Measurements from ENCODE around the gene LRATD1. TPM values are rescaled to one million over a fixed set of nuclear protein-coding genes. Genes with fewer than 3 reads are reported as not detected.

The LRATD1 gene
- total and polyA plus RNA-seq, 2 donors (not counting 1 experiment from before 2014, with no cell fraction given), result 0.99 to 1.8 TPM

GRCh38 chr2:14603676-14604075 is 28.8 kb upstream of the LRATD1 start:
- H3K4me2 ChIP-seq (ENCODE audit: extremely low read depth, insufficient read depth, low read length), result no peak overlapping the region
- H3K27me3 ChIP-seq (ENCODE audit: control insufficient read depth, insufficient read depth, low read length), result no peaks in the 10 kb centered on the region
- no peak for DNase-seq (ENCODE audit: low read depth in 2 of 2)
- H3K4me1 ChIP-seq (ENCODE audit: control insufficient read depth, extremely low read depth, insufficient read depth, low read length), result no peaks in the 10 kb centered on the region
- H3K9ac ChIP-seq (ENCODE audit: insufficient read depth, low read length), result no peak overlapping the region
- no peak overlapping the region for H2AFZ ChIP-seq (ENCODE audit: low read length)
- no peaks in the 10 kb centered on the region for H3K36me3 ChIP-seq (ENCODE audit: control insufficient read depth, insufficient read depth, low read length)
- TF ChIP-seq, protein P1, sequence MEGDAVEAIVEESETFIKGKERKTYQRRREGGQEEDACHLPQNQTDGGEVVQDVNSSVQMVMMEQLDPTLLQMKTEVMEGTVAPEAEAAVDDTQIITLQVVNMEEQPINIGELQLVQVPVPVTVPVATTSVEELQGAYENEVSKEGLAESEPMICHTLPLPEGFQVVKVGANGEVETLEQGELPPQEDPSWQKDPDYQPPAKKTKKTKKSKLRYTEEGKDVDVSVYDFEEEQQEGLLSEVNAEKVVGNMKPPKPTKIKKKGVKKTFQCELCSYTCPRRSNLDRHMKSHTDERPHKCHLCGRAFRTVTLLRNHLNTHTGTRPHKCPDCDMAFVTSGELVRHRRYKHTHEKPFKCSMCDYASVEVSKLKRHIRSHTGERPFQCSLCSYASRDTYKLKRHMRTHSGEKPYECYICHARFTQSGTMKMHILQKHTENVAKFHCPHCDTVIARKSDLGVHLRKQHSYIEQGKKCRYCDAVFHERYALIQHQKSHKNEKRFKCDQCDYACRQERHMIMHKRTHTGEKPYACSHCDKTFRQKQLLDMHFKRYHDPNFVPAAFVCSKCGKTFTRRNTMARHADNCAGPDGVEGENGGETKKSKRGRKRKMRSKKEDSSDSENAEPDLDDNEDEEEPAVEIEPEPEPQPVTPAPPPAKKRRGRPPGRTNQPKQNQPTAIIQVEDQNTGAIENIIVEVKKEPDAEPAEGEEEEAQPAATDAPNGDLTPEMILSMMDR (conservative IDR thresholded peaks at IDR 0.05 in 1 of 2, IDR thresholded peaks at IDR 0.05 in 1 of 2; ENCODE audit: low read depth in 1 of 2, low read length in 2 of 2), result no peak
- no peak for TF ChIP-seq EZH2 (IDR thresholded peaks at IDR 0.05; ENCODE audit: low read length, missing control alignments)
- no peak overlapping the region for H3K4me3 ChIP-seq (replicated peaks in 1 of 4; ENCODE audit: control extremely low read depth in 1 of 4, insufficient read depth in 1 of 4, low read depth in 3 of 4, low read length in 4 of 4)
- no peaks in the 10 kb centered on the region for H3K9me3 ChIP-seq (ENCODE audit: control insufficient read depth, insufficient read depth, low read depth, low read length)
- no peak overlapping the region for H3K27ac ChIP-seq (ENCODE audit: insufficient read depth, low read length)
- H3K79me2 ChIP-seq (ENCODE audit: control insufficient read depth, insufficient read depth, low read length), result no peaks in the 10 kb centered on the region
- H4K20me1 ChIP-seq (ENCODE audit: control insufficient read depth, extremely low read depth, insufficient read depth, low read length), result no peaks in the 10 kb centered on the region

- Histone ChIP-seq H3K4me3 (replicated peaks in 1 of 4; ENCODE audit: control extremely low read depth in 1 of 4, insufficient read depth in 1 of 4, low read depth in 3 of 4, low read length in 4 of 4) (no peak overlapping the region), H3K36me3 (ENCODE audit: control insufficient read depth, insufficient read depth, low read length) (no peaks in the 10 kb centered on the region), H3K79me2 (ENCODE audit: control insufficient read depth, insufficient read depth, low read length) (no peaks in the 10 kb centered on the region), H2AFZ (ENCODE audit: low read length) (no peak overlapping the region), H3K27me3 (ENCODE audit: control insufficient read depth, insufficient read depth, low read length) (no peaks in the 10 kb centered on the region), H3K4me1 (ENCODE audit: control insufficient read depth, extremely low read depth, insufficient read depth, low read length) (no peaks in the 10 kb centered on the region), H3K9me3 (ENCODE audit: control insufficient read depth, insufficient read depth, low read depth, low read length) (no peaks in the 10 kb centered on the region), H3K4me2 (ENCODE audit: extremely low read depth, insufficient read depth, low read length) (no peak overlapping the region), H3K27ac (ENCODE audit: insufficient read depth, low read length) (no peak overlapping the region), H4K20me1 (ENCODE audit: control insufficient read depth, extremely low read depth, insufficient read depth, low read length) (no peaks in the 10 kb centered on the region), H3K9ac (ENCODE audit: insufficient read depth, low read length) (no peak overlapping the region)
- no peak for DNase-seq (ENCODE audit: low read depth in 2 of 2)
- no peak for TF ChIP-seq EZH2 (IDR thresholded peaks at IDR 0.05; ENCODE audit: low read length, missing control alignments)
- TF ChIP-seq, protein P1 (conservative IDR thresholded peaks at IDR 0.05 in 1 of 2, IDR thresholded peaks at IDR 0.05 in 1 of 2; ENCODE audit: low read depth in 1 of 2, low read length in 2 of 2), result no peak
Measured at GRCh38 chr2:14608245-14608644, 24.3 kb upstream of the LRATD1 start.

- no peaks in the 10 kb centered on the region for H3K9me3 ChIP-seq (ENCODE audit: control insufficient read depth, insufficient read depth, low read depth, low read length)
- H3K27ac ChIP-seq (ENCODE audit: insufficient read depth, low read length), result no peak overlapping the region
- no peak overlapping the region for H2AFZ ChIP-seq (ENCODE audit: low read length)
- H3K79me2 ChIP-seq (ENCODE audit: control insufficient read depth, insufficient read depth, low read length), result no peaks in the 10 kb centered on the region
- H3K4me3 ChIP-seq (replicated peaks in 1 of 4; ENCODE audit: control extremely low read depth in 1 of 4, insufficient read depth in 1 of 4, low read depth in 3 of 4, low read length in 4 of 4), result no peak overlapping the region
- no peaks in the 10 kb centered on the region for H3K27me3 ChIP-seq (ENCODE audit: control insufficient read depth, insufficient read depth, low read length)
- no peak overlapping the region for H3K4me2 ChIP-seq (ENCODE audit: extremely low read depth, insufficient read depth, low read length)
- no peak overlapping the region for H3K9ac ChIP-seq (ENCODE audit: insufficient read depth, low read length)
- H4K20me1 ChIP-seq (ENCODE audit: control insufficient read depth, extremely low read depth, insufficient read depth, low read length), result no peaks in the 10 kb centered on the region
- DNase-seq (ENCODE audit: low read depth in 2 of 2), result peak in 1 of 2 donors; percentile 77
- no peaks in the 10 kb centered on the region for H3K4me1 ChIP-seq (ENCODE audit: control insufficient read depth, extremely low read depth, insufficient read depth, low read length)
- TF ChIP-seq, protein P1 (conservative IDR thresholded peaks at IDR 0.05 in 1 of 2, IDR thresholded peaks at IDR 0.05 in 1 of 2; ENCODE audit: low read depth in 1 of 2, low read length in 2 of 2), result no peak
- TF ChIP-seq EZH2 (IDR thresholded peaks at IDR 0.05; ENCODE audit: low read length, missing control alignments), result no peak
- H3K36me3 ChIP-seq (ENCODE audit: control insufficient read depth, insufficient read depth, low read length), result no peaks in the 10 kb centered on the region
Measured at GRCh38 chr2:14614017-14614416, 18.5 kb upstream of the LRATD1 start.

Measured in fibroblast of lung (primary cell).